ENCODE measurements around the gene BSPH1. TPM values are rescaled to one million over a fixed set of nuclear protein-coding genes. Genes with fewer than 3 reads are reported as not detected.

BSPH1 gene
- not detected in 5 replicates for total RNA-seq (2022; extraction: Qiagen RNA extraction)

GRCh38 chr19:47992070-47992469 is at the start of gene BSPH1:
Gene BSPH1, minus strand, starts transcription at chr19:47992170. Its CDS starts 89 bp downstream, at chr19:47992081.

GRCh38 chr19:47994209-47994802 is 2.3 kb upstream of the BSPH1 start, which contains the start of gene ELSPBP1:
Gene ELSPBP1, plus strand, starts transcription at chr19:47994632. Its CDS starts 14,036 bp downstream, at chr19:48008668.

Other genes with a start within 250 kb of the BSPH1 start
- 236 to 287 TPM (median 257 TPM) in 5 replicates for gene NOP53, start 246.6 kb downstream of the BSPH1 start, total RNA-seq (2022; extraction: Qiagen RNA extraction)
- gene SELENOW, start 213.5 kb downstream of the BSPH1 start, total RNA-seq (2022; extraction: Qiagen RNA extraction), result 97.2 to 170 TPM (median 159 TPM) in 5 replicates
- not detected in 5 replicates for gene TPRX1, start 187.6 kb downstream of the BSPH1 start, total RNA-seq (2022; extraction: Qiagen RNA extraction)
- not detected in 5 replicates for gene CRX, start 170.2 kb downstream of the BSPH1 start, total RNA-seq (2022; extraction: Qiagen RNA extraction)
- gene TPRX2, start 132.9 kb downstream of the BSPH1 start, total RNA-seq (2022; extraction: Qiagen RNA extraction), result not detected in 5 replicates
- not detected in 5 replicates for gene SULT2A1, start 105.9 kb downstream of the BSPH1 start, total RNA-seq (2022; extraction: Qiagen RNA extraction)
- gene ELSPBP1, start 2.5 kb upstream of the BSPH1 start, total RNA-seq (2022; extraction: Qiagen RNA extraction), result not detected in 5 replicates
- not detected in 5 replicates for gene CABP5, start 51.9 kb upstream of the BSPH1 start, total RNA-seq (2022; extraction: Qiagen RNA extraction)
- 8.5 to 17.1 TPM (median 9.7 TPM) in 5 replicates for gene PLA2G4C, start 118.6 kb upstream of the BSPH1 start, total RNA-seq (2022; extraction: Qiagen RNA extraction)
- 58.9 to 76.8 TPM (median 62.7 TPM) in 5 replicates for gene LIG1, start 178.2 kb upstream of the BSPH1 start, total RNA-seq (2022; extraction: Qiagen RNA extraction)
- gene ZSWIM9, start 178.5 kb upstream of the BSPH1 start, total RNA-seq (2022; extraction: Qiagen RNA extraction), result 4.9 to 7.0 TPM (median 7.0 TPM) in 5 replicates